Anterior cingulate cortex (tissue), 58 donors: Measurements from ENCODE around the gene ERH.

Source experiments
- DNase-seq, 58 donors: peaks; one replicate each; lab custom pipeline; 2025; lab: John Stamatoyannopoulos, UW

ERH gene

DNA sequence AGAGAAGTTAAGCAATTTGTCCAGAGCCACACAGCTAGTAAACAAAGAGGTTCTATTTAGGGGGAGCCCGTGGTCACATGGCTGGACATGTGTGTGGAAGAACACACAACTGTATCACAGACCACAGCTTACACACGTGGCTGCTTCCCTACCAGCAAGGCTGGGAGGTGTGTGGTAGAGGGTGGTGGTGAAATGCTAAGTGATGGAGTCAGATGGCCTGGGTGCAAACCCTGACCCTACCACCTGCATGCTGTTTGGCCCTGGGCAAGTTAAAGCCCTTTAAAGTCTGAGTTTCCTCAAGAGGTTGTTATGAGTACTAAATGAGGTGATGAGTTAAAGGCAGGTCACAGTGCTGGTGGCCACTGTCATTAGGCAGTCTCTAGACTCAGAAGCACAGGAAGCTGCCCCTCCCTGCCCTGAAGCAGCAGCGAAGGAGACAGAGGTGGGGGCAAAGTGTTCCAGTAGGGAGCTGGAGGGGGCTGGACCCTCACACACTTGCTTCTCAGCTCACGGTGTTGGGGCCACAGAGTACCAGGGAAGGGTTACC, 64.2 kb downstream of the ERH start:
- DNase-seq: no peak

DNA sequence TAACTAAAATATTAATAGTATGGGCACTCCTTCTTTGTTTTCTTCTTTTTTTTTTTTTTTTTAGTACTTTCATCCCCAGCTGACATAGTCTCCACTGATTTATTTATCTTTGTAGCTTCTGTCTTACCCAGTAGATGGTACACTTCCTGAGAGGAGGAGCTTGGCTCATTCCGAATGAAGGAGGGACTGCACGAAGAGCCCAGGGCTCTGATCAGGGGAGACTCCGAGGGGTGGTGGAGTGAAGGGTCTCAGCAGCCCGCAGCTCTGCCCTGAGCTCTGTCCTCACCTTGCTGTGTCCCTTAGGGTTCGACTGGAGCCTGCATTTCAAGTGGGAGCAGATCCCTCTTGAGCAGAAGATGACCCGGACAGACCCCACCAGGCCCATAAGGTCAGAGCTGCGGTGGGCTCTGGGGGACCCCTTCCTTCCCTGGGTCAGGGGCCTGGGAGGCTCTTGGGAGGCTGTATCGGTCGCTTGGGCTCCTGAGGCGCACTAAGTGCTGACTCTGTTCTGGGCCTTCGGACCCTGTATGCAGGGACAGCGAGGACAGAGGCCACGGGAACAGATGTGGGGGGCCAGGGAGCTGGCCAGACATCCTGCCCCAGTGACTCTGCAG, 65.2 kb downstream of the ERH start:
- DNase-seq: no peak

DNA sequence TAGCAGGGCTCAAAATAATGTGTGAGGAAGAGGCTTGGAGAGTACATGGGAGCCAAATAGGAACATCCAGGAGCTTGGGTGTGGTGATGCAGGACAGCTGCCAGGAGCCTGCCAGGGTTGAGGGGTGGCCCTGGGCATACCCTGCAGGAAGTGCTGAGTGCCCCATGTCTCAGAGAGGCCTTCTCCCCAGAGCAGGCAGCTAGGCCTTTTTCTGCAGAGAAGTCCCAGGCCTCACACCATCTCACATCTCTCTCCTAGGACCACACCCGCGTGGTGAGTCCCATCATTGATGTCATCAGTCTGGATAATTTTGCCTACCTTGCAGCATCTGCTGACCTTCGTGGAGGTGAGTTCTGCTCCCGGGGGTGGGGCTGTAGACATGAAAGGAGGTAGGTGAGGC, 66.9 kb downstream of the ERH start:
- DNase-seq: no peak
